Liver (tissue), 3 donors: ENCODE results near the gene NOX4.

ENCODE experiments used
- CTCF ChIP-seq: fragments of 150-350 bp; IDR thresholded peaks from 2 replicates; pipeline ENCODE4 v1.5.1; 2017; ENCODE audit warnings: improper control_type of control experiment, low read depth, low read length; ENCODE audit not compliant: missing input control
- MAX ChIP-seq: IDR thresholded peaks from 2 replicates; pipeline ENCODE4 v1.6.1; 2016; ENCODE audit warnings: antibody characterized with exemption
- RAD21 ChIP-seq, 2 donors: IDR thresholded peaks; 2 replicates each; pipeline ENCODE4 v1.6.1; 2016; ENCODE audit warnings: antibody characterized with exemption in 2 of 2, mild to moderate bottlenecking in 2 of 2
- donor health status: healthy.
- donor health status: healthy.

DNA sequence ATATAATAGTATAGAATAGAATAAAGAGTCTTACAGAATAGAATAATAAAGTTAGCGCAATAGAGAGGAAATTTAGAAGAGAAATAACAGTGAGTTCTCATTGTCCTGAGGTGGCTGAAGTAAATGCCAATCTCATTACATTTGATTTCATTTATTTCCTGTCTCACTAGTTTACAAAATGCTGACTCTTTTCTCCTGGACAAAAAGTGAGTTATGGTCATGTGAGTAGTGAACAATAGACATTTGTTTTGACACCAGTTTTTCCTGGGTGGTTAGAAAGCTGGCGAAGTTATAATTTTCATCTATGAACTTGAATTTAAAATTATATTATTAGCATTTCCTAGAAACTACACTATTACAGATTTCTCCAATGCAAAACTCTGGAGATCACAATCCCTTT is 169.8 kb downstream of the NOX4 start:
- TF ChIP-seq CTCF: no peak
- no peak for TF ChIP-seq MAX
- TF ChIP-seq RAD21 (IDR thresholded peaks at IDR 0.05): no peak
